ENCODE data around the gene CBX1.

DNA sequence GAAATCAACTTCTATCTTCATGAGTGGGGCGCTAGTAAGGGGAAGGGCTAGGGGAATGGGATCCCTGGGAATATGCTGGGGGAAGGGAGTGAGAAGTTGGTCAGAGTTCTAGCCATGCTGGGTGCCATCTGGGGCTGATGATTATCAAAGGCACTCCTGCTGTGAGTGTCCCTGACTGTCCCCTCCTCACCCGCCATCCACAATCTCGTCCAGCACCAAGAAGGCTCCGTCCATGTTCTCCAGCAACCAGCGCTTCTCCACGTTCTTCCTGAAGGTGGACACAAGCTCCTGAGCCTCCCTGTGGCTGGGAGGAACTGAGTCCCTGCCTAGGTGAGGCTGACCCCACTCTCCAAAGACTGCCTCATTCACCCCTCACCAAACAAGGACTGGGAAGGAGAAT is 69.3 kb downstream of the CBX1 start:
- TF ChIP-seq GATA3 (IDR thresholded peaks at IDR 0.05; ENCODE audit: low read depth, low read length) (no peak), GATA2 (IDR thresholded peaks at IDR 0.05; ENCODE audit: low read depth, low read length) (no peak)

Measured in SH-SY5Y (cell line).